HG02798 (cell line): ENCODE results near the gene IFNL2.
A peak's percentile ranks its signal among the peaks of the same experiment; 100 is the strongest.
"Not testable (repeated sequence)": the region's sequence is repeated elsewhere in the genome, so short reads cannot be mapped to it uniquely, and the experiment has no call there.

Source experiments
- ATAC-seq: cut with Tn5 transposase; IDR thresholded peaks from one replicate; pipeline ENCODE4 v1.9.1; 2021; ENCODE audit warnings: mild to moderate bottlenecking; ENCODE audit not compliant: unreplicated experiment, poor library complexity

The IFNL2 gene

GRCh38 chr19:39268085-39268484 is at the start of gene IFNL2:
Gene IFNL2 (plus strand): TSS chr19:39268396. CDS start chr19:39268569, 173 bp downstream.
- ATAC-seq, result not testable (repeated sequence)

GRCh38 chr19:39219108-39219507 is 49.1 kb upstream of the IFNL2 start:
- not testable (repeated sequence) for ATAC-seq

GRCh38 chr19:39223703-39224279 is 44.4 kb upstream of the IFNL2 start:
- ATAC-seq, result no peak

- no peak for ATAC-seq
These were observed 43.3 kb upstream of the IFNL2 start for GRCh38 chr19:39224910-39225309.

GRCh38 chr19:39230096-39230764 is 38.0 kb upstream of the IFNL2 start:
- ATAC-seq, result no peak

GRCh38 chr19:39232708-39233107 is 35.5 kb upstream of the IFNL2 start:
- no peak for ATAC-seq

GRCh38 chr19:39236527-39236926 is 31.7 kb upstream of the IFNL2 start:
- no peak for ATAC-seq

GRCh38 chr19:39237200-39238184 is 30.7 kb upstream of the IFNL2 start:
- ATAC-seq, result peak; percentile 70

GRCh38 chr19:39238209-39238608 is 30.0 kb upstream of the IFNL2 start:
- ATAC-seq, result no peak

GRCh38 chr19:39238944-39239343 is 29.3 kb upstream of the IFNL2 start:
- no peak for ATAC-seq

- ATAC-seq, result no peak
These were observed 27.8 kb upstream of the IFNL2 start for GRCh38 chr19:39240421-39240820.

GRCh38 chr19:39243741-39244140 is 24.5 kb upstream of the IFNL2 start:
- ATAC-seq, result not testable (repeated sequence)

GRCh38 chr19:39244410-39245100 is 23.6 kb upstream of the IFNL2 start, which contains the start of gene IFNL3:
Gene IFNL3 (minus strand): TSS chr19:39245006. CDS start chr19:39244967, 39 bp downstream.
- not testable (repeated sequence) for ATAC-seq

GRCh38 chr19:39245166-39245565 is 23.0 kb upstream of the IFNL2 start:
- ATAC-seq, result not testable (repeated sequence)

- ATAC-seq, result no peak
These were observed 21.1 kb upstream of the IFNL2 start for GRCh38 chr19:39246951-39247669.

GRCh38 chr19:39247701-39248664 is 20.2 kb upstream of the IFNL2 start:
- no peak for ATAC-seq

- ATAC-seq, result no peak
These were observed 19.4 kb upstream of the IFNL2 start, which contains the start of gene IFNL4 for GRCh38 chr19:39248806-39249205. Gene IFNL4 (minus strand): TSS chr19:39248856.

- ATAC-seq, result no peak
These were observed 17.1 kb upstream of the IFNL2 start for GRCh38 chr19:39251081-39251480.
